ENCODE measurements around the gene LONRF2.

Gene LONRF2

DNA sequence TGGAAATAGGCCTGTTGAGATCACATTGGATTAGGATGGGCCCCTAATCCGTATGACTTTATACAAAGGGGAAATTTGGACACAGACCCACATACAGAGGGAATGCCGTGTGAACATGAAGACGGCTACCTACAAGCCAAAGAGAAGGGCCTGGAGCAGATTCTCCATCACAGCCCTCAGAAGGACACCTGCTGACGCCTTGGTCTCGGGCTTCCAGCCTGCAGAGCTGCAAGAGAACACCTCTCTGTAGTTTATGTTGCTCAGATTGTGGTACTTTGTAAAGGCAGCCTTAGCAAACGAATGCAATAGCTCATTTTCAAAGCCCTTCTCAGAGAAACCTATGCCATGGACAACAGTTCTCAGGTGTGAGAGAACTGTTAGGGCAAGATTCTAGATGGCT lies 86.1 kb downstream of the LONRF2 start:
- DNase-seq (ENCODE audit: low spot score), result no peak

DNA sequence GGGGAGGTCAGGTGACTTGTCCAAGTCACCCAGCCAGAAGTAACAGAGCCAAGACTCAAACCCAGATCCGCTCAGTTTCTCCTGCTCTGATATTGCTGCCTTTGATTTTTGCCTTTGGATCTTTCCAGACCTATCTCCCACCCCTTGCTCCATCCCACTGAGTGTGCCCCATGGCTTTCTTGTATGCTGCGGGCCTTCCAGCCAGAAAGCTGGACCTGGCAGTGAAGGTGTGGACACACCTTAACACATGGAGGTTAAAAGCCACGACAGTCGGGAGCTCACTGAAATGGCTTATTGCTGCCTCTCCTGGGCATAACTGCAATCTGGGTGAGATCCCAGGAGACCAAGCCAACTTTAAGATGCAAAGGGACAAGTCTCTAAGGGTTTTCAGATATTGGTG lies 86.7 kb downstream of the LONRF2 start:
- no peak for DNase-seq (ENCODE audit: low spot score)

DNA sequence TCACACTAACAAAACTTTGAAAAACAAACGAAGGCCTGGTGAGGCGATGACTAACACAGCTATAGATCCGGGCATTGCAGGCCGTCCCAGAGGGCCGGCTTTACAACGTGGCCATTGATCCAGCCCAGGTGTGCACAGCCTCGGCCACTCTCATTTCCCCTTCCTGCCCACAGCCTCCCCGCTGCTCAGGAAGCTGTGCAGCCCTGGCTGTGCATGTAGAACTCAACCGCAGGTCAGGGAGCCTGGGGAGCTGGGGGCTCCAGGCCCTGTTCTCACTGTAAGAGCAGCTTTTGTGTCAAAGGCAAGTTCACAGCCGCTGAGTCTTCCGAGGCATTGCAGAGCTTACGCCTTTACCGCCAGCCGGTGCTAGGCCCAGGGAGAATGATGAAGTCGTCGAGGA lies 87.2 kb downstream of the LONRF2 start:
- no peak for DNase-seq (ENCODE audit: low spot score)

DNA sequence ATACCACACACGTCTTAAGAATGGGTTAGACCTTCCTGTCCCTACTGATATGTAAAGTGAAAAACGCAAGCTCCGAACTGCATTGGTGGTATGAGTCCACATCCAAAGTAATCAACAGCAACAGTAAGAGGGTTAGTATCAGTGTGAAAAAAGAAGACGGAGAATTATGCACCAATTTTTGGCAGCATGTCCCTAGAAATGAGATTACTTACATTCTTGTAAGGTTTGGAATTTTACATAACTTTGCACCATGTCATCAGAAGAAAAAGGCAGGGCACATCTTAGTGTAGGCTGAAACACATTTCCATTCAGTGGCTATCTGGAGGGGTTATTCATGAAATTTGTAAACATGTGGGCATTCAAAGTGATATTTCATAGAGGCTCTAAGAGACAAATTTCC lies 88.2 kb downstream of the LONRF2 start:
- DNase-seq (ENCODE audit: low spot score), result no peak

DNA sequence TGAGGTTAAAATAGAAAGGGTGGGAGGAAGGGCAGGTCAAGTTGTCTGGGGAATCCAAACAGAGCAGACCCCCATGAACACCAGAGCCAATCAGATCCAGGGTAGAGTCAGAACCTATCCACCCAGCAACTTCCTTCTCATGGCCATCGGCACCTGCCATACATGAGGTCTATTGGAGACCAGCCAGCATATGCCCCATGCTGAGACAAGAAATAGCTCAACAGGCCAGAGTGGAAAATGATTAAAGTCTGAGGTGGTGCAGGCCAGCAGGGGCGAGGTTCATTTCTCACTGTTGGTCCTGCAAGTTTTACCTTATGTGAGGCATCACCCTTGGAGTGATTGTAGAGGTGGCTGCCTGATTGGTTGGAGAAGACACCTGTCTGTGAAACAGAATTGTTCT lies 89.2 kb downstream of the LONRF2 start:
- no peak for DNase-seq (ENCODE audit: low spot score)

DNA sequence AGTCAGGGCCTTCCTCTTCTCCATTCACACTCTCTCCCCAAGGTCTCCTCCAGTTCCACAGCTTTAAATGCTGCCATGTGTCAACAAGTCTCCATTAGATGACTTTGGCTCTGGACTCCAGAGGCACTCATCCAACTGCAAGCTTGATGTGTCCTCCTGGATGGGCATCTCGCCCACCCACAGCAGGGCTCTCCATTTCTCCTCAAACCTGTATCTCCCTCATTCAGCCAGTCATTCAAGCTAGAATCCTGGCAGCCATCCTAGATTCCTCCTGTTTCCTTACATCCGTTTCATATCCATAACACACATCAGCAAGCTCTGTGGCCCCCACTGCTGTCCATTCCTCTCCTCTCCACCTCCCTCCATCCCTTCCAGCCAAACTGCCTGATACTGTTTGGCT lies 91.5 kb downstream of the LONRF2 start:
- peak; percentile 80 for DNase-seq (ENCODE audit: low spot score)

DNA sequence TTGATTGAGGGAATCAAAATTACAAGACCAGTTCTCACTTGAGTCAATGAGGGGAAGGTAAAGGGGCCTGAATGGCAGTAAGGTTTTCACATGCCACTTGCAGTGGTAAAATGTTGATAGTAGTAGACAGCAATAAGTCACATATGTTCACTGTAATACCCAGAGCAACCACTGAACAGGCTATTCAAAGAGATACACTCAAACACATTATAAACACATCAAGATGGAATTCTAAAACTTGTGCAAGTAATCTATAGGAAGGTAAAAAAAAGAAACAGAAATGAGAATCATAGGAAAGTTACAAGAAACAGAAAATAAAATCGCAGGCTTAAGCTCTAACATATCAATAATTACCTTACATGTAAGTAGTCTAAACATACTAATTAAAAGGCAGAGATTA lies 93.3 kb downstream of the LONRF2 start:
- DNase-seq (ENCODE audit: low spot score), result no peak

DNA sequence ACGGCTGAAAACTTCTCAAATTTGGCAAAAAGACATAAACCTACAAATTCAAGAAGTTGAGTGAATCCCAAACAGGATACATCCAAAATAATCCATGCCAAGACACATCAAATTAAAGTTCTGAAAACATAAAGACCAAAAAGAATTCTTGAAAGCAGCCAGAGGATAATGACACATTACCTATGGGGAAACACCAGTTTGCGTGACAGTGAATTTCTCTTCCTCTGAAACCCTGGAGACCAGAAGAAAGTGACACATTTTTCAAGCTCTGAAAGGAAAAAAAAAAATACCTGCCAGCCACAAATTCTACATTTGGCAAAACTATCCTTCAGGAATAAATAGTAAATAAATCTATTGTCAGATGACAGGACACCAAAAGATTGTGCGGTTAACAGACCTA lies 93.9 kb downstream of the LONRF2 start:
- DNase-seq (ENCODE audit: low spot score), result no peak

DNA sequence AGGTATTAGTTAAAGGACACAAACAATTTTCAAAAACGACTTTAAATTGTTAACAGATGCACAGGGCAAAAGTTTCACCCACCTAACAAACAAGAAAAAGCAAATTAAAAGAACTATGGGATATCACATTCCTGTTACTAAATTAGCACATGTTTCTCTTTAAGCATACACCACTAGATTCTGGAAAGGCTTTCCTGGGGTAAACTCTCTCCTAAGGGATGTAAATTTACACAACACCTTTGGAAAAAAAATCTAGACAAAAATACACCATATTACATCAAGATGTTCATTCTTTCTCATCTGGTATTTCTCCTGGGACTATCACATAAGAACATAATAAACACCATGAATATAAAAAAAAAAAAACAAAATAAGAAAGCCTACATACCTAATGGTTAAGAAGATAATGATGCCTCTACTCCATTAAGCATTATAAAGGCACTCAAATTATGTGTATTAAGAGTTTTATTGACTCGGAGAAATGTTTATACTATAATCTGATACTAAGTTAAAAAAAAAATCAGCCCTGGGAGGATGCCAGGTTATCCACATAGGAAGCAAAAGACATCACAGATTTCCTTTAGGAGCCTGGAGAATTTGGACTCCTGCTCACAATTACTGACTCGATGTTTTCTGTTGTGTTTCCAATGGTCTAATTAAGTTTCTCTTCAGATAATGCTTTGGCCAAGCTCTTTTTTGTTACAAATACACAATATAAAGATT lies 97.2 kb downstream of the LONRF2 start:
- no peak for DNase-seq (ENCODE audit: low spot score)

DNA sequence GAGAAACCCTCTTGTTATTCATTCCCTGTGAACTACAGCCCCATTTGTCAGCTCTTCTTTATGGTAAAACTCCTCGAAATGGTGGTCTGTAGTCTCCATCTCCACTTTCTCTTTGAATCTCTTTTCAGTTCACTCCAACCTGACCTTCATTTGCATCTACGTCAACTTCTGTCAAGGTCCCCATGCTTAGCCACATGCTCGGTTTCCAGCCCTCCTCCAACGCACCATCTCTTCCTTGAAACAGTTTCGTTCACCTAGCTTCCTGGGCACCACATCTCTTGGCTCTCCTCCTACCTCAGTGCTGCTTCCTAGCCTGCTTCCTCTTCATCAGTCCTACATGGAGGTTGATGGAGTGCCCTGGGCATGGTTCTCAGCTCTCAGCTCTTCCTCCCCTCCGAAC lies 98.8 kb downstream of the LONRF2 start:
- DNase-seq (ENCODE audit: low spot score), result no peak

All from cerebellar cortex (tissue), 1 donor.